ENCODE data around the gene FBXO21.
"Not testable (repeated sequence)": the region's sequence is repeated elsewhere in the genome, so short reads cannot be mapped to it uniquely, and the experiment has no call there.

FBXO21 gene

DNA sequence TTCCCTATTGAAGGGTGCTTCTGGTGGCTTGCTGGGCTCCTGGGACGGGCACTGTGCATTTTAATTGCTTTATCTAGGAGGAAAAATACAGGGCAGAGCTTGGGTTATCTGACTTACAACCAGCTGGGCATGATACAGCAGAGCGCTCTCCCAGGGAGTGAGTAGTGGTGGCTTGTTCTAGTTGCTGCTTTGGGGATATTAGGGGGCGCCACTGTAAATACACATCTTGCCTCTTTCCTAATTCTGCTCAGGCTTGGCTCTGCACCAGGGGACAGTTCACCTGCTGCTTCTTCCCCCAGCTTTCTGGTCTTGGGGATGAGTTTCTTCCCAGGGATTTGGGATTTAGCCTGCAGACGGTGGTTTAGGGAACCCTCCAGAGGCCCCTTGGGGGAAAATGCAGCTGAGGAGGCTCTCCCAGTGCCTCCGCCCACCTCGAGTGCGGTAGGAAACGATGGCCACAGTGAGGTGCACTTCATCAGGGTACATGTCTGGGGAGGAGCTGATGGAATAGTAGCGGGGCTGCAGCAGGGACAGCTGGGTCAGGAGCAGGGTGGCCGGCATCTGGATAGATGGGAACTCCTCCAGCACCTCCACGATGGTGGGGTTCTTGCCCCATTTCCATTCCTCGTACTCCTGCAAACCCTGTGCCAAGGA is 36.9 kb upstream of the FBXO21 start:
- TF ChIP-seq, protein P1, sequence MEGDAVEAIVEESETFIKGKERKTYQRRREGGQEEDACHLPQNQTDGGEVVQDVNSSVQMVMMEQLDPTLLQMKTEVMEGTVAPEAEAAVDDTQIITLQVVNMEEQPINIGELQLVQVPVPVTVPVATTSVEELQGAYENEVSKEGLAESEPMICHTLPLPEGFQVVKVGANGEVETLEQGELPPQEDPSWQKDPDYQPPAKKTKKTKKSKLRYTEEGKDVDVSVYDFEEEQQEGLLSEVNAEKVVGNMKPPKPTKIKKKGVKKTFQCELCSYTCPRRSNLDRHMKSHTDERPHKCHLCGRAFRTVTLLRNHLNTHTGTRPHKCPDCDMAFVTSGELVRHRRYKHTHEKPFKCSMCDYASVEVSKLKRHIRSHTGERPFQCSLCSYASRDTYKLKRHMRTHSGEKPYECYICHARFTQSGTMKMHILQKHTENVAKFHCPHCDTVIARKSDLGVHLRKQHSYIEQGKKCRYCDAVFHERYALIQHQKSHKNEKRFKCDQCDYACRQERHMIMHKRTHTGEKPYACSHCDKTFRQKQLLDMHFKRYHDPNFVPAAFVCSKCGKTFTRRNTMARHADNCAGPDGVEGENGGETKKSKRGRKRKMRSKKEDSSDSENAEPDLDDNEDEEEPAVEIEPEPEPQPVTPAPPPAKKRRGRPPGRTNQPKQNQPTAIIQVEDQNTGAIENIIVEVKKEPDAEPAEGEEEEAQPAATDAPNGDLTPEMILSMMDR (IDR thresholded peaks at IDR 0.05; ENCODE audit: low read depth, low read length) = no peak
- Histone ChIP-seq H3K27me3 (no peaks in the 10 kb centered on the region), H3K36me3 (no peaks in the 10 kb centered on the region), H3K4me3 (ENCODE audit: low read depth, low read length) (no peak overlapping the region), H3K4me1 (no peaks in the 10 kb centered on the region), H3K9me3 (no peaks in the 10 kb centered on the region)
- no peak for DNase-seq

DNA sequence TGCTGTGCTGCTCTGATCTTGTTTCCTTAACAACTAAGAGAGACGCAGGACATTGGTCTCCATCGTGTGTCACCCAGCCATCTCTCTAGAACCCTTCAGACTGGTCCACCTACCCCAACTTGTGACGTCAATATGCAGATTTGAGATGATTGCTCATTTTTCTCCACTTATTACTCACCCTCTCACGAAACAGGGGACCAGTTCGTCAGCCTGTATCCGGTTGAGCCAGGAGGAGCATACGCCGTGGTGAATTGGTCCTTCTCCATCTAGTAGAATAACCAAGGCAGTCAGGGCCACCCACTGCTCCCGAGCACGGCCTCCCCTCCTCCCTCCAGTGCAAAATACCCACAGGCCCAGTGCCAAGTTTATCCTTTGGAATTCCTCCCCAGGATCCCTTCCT is 36.2 kb upstream of the FBXO21 start:
- Histone ChIP-seq H3K4me1 (no peaks in the 10 kb centered on the region), H3K9me3 (no peaks in the 10 kb centered on the region), H3K4me3 (ENCODE audit: low read depth, low read length) (no peak overlapping the region), H3K36me3 (no peaks in the 10 kb centered on the region), H3K27me3 (no peaks in the 10 kb centered on the region)
- DNase-seq = no peak
- TF ChIP-seq, protein P1 (IDR thresholded peaks at IDR 0.05; ENCODE audit: low read depth, low read length) = no peak

DNA sequence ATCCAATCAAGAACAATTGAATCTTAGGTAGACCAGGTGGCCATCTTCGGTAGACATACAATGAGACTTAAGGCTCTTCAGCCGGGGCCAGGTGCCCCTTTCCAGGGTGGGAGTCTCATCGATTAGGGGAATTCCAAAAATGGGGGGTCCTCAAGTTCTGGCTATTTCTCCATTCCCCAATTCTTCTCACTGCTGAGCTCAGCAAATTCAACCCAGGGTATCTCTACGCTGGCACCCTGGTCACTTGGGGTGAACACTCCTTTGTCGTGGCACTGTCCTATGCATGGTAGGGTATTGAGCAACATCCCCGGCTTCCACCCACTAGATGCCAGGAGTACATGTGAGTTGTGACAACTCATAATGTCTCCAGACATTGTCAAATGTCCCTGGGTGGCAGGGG is 34.9 kb upstream of the FBXO21 start:
- TF ChIP-seq, protein P1 (IDR thresholded peaks at IDR 0.05; ENCODE audit: low read depth, low read length) = no peak
- H3K4me1 ChIP-seq = no peaks in the 10 kb centered on the region
- H3K27me3 ChIP-seq = peaks cover 5% of the 10 kb centered on the region
- no peak for DNase-seq
- no peak overlapping the region for H3K4me3 ChIP-seq (ENCODE audit: low read depth, low read length)
- no peaks in the 10 kb centered on the region for H3K36me3 ChIP-seq
- no peaks in the 10 kb centered on the region for H3K9me3 ChIP-seq

DNA sequence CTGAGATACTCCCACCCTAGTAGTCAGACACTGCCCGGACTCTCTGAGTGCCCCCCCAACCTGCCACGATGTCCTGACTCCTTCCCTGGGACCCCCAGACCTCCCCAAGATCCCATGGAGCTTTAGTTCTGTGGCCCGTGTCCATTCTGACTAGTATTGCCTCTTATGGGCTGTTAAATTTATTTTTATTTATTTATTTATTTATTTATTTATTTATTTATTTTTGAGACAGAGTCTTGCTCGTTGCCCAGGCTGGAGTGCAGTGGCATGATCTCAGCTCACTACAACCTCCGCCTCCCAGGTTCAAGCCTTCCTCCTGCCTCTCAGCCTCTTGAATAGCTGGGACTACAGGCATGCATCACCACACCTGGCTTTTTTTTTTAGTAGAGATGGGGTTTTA is 30.7 kb upstream of the FBXO21 start:
- not testable (repeated sequence) for H3K4me3 ChIP-seq (ENCODE audit: low read depth, low read length); H3K36me3 ChIP-seq; H3K9me3 ChIP-seq; H3K4me1 ChIP-seq; DNase-seq
- H3K27me3 ChIP-seq = peaks cover 28% of the 10 kb centered on the region

DNA sequence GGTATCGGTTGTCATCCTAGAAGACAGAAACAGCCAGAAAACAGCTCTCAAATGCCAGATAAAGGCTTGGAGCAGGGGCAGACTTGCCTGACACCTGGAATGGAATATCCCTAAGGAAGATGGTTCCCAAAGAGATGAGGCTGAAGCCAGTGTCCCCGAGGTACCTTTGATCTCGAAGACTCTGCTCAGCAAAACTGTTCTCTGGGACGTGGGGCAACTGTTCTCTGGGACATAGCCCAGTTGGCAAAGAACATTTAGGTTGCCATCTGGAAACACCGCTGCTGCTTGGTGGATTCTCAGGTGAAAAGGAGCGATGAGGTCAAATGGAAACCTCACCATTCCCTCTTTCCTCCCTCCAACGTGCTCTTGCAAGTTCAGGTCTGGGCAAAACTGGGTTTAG is 27.9 kb upstream of the FBXO21 start:
- H3K9me3 ChIP-seq = no peaks in the 10 kb centered on the region
- TF ChIP-seq, protein P1 (IDR thresholded peaks at IDR 0.05; ENCODE audit: low read depth, low read length) = no peak
- no peaks in the 10 kb centered on the region for H3K36me3 ChIP-seq
- no peak overlapping the region for H3K4me3 ChIP-seq (ENCODE audit: low read depth, low read length)
- H3K4me1 ChIP-seq = no peaks in the 10 kb centered on the region
- H3K27me3 ChIP-seq = peaks cover 34% of the 10 kb centered on the region
- DNase-seq = no peak

DNA sequence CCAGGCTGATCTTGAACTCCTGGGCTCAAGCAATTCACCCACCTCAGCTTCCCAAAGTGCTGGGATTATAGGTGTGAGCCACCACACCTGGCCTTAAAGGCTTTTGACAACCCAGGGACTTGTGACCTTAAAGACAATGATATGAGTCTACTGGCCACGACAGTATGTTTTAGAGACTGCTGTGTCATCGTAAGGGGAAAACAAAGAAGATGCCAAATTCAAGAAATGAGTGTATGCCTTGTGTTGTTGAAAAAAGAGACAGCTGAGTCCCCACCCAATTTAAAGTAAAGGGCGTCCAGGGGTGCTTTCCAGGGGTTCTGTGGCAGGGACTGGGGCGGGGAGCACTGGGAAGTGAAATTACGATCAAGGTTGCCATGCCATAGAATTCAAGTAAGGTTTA is 26.4 kb upstream of the FBXO21 start:
- TF ChIP-seq, protein P1 (IDR thresholded peaks at IDR 0.05; ENCODE audit: low read depth, low read length) = no peak
- Histone ChIP-seq H3K27me3 (peaks cover 35% of the 10 kb centered on the region), H3K36me3 (no peaks in the 10 kb centered on the region), H3K4me3 (ENCODE audit: low read depth, low read length) (no peak overlapping the region), H3K9me3 (no peaks in the 10 kb centered on the region), H3K4me1 (no peaks in the 10 kb centered on the region)
- DNase-seq = no peak

DNA sequence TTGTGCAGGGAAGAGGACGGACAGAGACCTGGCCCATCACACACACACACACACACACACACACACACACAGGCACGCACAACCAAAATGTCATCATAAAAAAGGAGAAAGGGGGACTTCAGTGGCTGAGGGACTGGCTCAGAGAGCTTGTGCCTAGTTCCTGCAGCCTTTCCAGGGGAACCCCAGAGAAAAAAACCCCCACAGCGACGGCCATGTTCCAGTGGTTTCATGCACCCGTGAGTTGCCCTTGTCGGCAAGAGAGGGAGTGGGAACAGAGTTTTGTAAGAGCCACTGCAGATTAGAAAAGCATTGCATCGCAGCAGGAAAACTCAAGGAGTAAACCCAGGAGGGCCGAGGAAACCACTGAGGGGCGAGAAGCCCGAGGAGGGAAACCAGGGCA is 24.5 kb upstream of the FBXO21 start:
- H3K36me3 ChIP-seq = no peaks in the 10 kb centered on the region
- no peak overlapping the region for H3K4me3 ChIP-seq (ENCODE audit: low read depth, low read length)
- H3K27me3 ChIP-seq = peaks cover 33% of the 10 kb centered on the region
- no peak for DNase-seq
- H3K4me1 ChIP-seq = no peaks in the 10 kb centered on the region
- no peaks in the 10 kb centered on the region for H3K9me3 ChIP-seq
- TF ChIP-seq, protein P1 (IDR thresholded peaks at IDR 0.05; ENCODE audit: low read depth, low read length) = no peak
